Endothelial cell (in vitro differentiated cells): ENCODE data around the gene FBXO48. TPM values are rescaled to one million over a fixed set of nuclear protein-coding genes. Genes with fewer than 3 reads are reported as not detected.

Experiments
- DNase-seq: peaks from one replicate; pipeline ENCODE4 v3.0.0; 2021; ENCODE audit warnings: low spot score
- H3K27ac Mint-ChIP-seq: one replicate; pipeline ENCODE4 v1.8.0; 2021; ENCODE audit warnings: mixed read lengths, inconsistent platforms; ENCODE audit not compliant: unreplicated experiment
- H3K27me3 Mint-ChIP-seq: one replicate; pipeline ENCODE4 v1.8.0; 2021; ENCODE audit warnings: mild to moderate bottlenecking, moderate library complexity, mixed read lengths, inconsistent platforms; ENCODE audit not compliant: unreplicated experiment
- H3K36me3 Mint-ChIP-seq: one replicate; pipeline ENCODE4 v1.8.0; 2021; ENCODE audit warnings: mild to moderate bottlenecking, low read depth, mixed read lengths, inconsistent platforms; ENCODE audit not compliant: unreplicated experiment
- H3K4me1 Mint-ChIP-seq: one replicate; pipeline ENCODE4 v1.8.0; 2021; ENCODE audit warnings: mild to moderate bottlenecking, mixed read lengths, inconsistent platforms; ENCODE audit not compliant: unreplicated experiment
- H3K4me3 Mint-ChIP-seq: one replicate; pipeline ENCODE4 v1.8.0; 2021; ENCODE audit warnings: mild to moderate bottlenecking, mixed read lengths, inconsistent platforms; ENCODE audit not compliant: unreplicated experiment
- H3K9me3 Mint-ChIP-seq: one replicate; pipeline ENCODE4 v1.8.0; 2021; ENCODE audit warnings: mixed read lengths, inconsistent platforms; ENCODE audit not compliant: unreplicated experiment
- CTCF ChIP-seq: fragments of 200-600 bp; sonication (generic); IDR thresholded peaks from one replicate; pipeline ENCODE4 v1.5.0; 2021; ENCODE audit warnings: antibody characterized with exemption; ENCODE audit not compliant: unreplicated experiment
- total RNA-seq: library from RNA; stranded (reverse); fragmentation: NEBNext Ultra II Directional; extraction: Animal tissue kit (Norgen Biotek cat#: 25700); gene quantifications from one replicate; pipeline ENCODE4 v1.2.1, GENCODE V29; 2021; ENCODE audit not compliant: unreplicated experiment

Gene FBXO48
- total RNA-seq, 1 donor from 2014 or later = 1.6 TPM

GRCh38 chr2:68483011-68483410 lies 15.9 kb upstream of the FBXO48 start:
- TF ChIP-seq CTCF = no peak
- no peak for DNase-seq
- H3K4me3 Mint-ChIP-seq = no peak overlapping the region
- no peak overlapping the region for H3K27ac Mint-ChIP-seq
- H3K27me3 Mint-ChIP-seq = no peaks in the 10 kb centered on the region
- H3K4me1 Mint-ChIP-seq = peaks cover 10% of the 10 kb centered on the region
- H3K9me3 Mint-ChIP-seq = no peaks in the 10 kb centered on the region
- H3K36me3 Mint-ChIP-seq = no peaks in the 10 kb centered on the region

- no peak for DNase-seq
- TF ChIP-seq CTCF = no peak
- no peak overlapping the region for H3K4me3 Mint-ChIP-seq
- no peaks in the 10 kb centered on the region for H3K36me3 Mint-ChIP-seq
- peaks cover 12% of the 10 kb centered on the region for H3K4me1 Mint-ChIP-seq
- H3K27me3 Mint-ChIP-seq = no peaks in the 10 kb centered on the region
- no peak overlapping the region for H3K27ac Mint-ChIP-seq
- no peaks in the 10 kb centered on the region for H3K9me3 Mint-ChIP-seq
Measured at GRCh38 chr2:68482296-68482820, 15.3 kb upstream of the FBXO48 start.

- Mint-ChIP-seq H3K36me3 (no peaks in the 10 kb centered on the region), H3K4me1 (peaks cover 12% of the 10 kb centered on the region), H3K9me3 (no peaks in the 10 kb centered on the region), H3K4me3 (no peak overlapping the region), H3K27ac (no peak overlapping the region), H3K27me3 (peaks cover 2% of the 10 kb centered on the region)
- TF ChIP-seq CTCF = no peak
- DNase-seq = no peak
Measured at GRCh38 chr2:68478688-68479087, 11.6 kb upstream of the FBXO48 start.

GRCh38 chr2:68476454-68476853 lies 9.4 kb upstream of the FBXO48 start:
- Mint-ChIP-seq H3K9me3 (no peaks in the 10 kb centered on the region), H3K27ac (no peak overlapping the region), H3K4me3 (no peak overlapping the region), H3K4me1 (peaks cover 23% of the 10 kb centered on the region), H3K27me3 (peaks cover 2% of the 10 kb centered on the region), H3K36me3 (no peaks in the 10 kb centered on the region)
- DNase-seq = no peak
- TF ChIP-seq CTCF = no peak

- H3K4me3 Mint-ChIP-seq = no peak overlapping the region
- peaks cover 30% of the 10 kb centered on the region for H3K4me1 Mint-ChIP-seq
- no peaks in the 10 kb centered on the region for H3K9me3 Mint-ChIP-seq
- peaks cover 2% of the 10 kb centered on the region for H3K27me3 Mint-ChIP-seq
- H3K36me3 Mint-ChIP-seq = no peaks in the 10 kb centered on the region
- no peak overlapping the region for H3K27ac Mint-ChIP-seq
- no peak for DNase-seq
- TF ChIP-seq CTCF = no peak
Measured at GRCh38 chr2:68475576-68475975, 8.5 kb upstream of the FBXO48 start.
